Epithelial cell of esophagus (primary cell): ENCODE data around the gene UBL3.

Experiments
- DNase-seq: peaks from one replicate; pipeline ENCODE4 v3.0.0; 2010; ENCODE audit warnings: low read depth
- H3K4me3 ChIP-seq: 2 replicates; pipeline ENCODE4 v1.5.1; 2011; ENCODE audit warnings: mild to moderate bottlenecking, low read length, control low read depth
- TF ChIP-seq, protein P1 (sequence below): IDR thresholded peaks from 2 replicates; pipeline ENCODE4 v1.5.1; 2011; ENCODE audit warnings: low read depth, mild to moderate bottlenecking, low read length, control low read depth, inconsistent platforms; ENCODE audit not compliant: insufficient read depth; ENCODE audit errors: missing control alignments

Gene UBL3

DNA sequence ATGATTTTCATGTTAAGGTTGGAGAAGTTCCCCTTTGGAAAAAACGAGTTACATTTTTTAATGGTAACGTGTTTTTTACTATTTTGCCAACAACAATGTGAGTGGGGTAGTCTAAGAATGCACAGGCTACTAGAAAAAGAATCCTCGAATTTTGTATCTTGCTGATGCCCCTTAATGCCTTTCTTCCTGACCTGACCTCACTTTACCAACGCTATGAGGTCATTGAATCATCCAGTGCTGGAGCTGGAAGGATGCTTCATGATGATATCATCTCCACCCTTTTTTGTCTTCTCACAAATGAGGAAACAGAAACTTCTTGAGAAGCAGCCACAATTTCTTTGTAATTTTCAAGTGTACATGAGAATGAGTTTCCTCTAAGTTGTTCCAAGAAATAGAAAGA lies 8.2 kb upstream of the UBL3 start:
- TF ChIP-seq, protein P1, sequence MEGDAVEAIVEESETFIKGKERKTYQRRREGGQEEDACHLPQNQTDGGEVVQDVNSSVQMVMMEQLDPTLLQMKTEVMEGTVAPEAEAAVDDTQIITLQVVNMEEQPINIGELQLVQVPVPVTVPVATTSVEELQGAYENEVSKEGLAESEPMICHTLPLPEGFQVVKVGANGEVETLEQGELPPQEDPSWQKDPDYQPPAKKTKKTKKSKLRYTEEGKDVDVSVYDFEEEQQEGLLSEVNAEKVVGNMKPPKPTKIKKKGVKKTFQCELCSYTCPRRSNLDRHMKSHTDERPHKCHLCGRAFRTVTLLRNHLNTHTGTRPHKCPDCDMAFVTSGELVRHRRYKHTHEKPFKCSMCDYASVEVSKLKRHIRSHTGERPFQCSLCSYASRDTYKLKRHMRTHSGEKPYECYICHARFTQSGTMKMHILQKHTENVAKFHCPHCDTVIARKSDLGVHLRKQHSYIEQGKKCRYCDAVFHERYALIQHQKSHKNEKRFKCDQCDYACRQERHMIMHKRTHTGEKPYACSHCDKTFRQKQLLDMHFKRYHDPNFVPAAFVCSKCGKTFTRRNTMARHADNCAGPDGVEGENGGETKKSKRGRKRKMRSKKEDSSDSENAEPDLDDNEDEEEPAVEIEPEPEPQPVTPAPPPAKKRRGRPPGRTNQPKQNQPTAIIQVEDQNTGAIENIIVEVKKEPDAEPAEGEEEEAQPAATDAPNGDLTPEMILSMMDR = no peak
- H3K4me3 ChIP-seq = no peak overlapping the region
- DNase-seq = peak; percentile 29

- peak; percentile 18 for DNase-seq
- no peak overlapping the region for H3K4me3 ChIP-seq
- TF ChIP-seq, protein P1 = no peak
Measured at GRCh38 chr13:29858231-29858630, 7.8 kb upstream of the UBL3 start.

DNA sequence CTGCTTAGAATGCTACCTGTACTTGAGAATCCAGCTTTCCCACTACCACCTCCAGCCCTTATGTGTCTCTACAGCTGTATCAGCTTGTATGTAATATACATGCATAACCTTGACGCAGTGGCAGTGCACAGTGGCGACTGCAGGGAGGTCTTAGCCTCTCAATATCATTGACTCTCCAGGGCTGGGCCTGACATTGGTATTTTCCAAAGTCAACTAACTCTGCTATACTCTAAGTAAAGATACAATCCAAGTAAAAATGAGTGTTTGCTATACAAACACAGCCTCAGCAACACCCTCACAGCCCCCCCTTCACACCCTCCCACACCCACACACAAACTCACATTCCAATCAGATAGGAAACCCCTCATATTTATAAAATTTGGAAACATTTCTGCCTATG lies 6.7 kb upstream of the UBL3 start:
- TF ChIP-seq, protein P1 = no peak
- no peak overlapping the region for H3K4me3 ChIP-seq
- no peak for DNase-seq

DNA sequence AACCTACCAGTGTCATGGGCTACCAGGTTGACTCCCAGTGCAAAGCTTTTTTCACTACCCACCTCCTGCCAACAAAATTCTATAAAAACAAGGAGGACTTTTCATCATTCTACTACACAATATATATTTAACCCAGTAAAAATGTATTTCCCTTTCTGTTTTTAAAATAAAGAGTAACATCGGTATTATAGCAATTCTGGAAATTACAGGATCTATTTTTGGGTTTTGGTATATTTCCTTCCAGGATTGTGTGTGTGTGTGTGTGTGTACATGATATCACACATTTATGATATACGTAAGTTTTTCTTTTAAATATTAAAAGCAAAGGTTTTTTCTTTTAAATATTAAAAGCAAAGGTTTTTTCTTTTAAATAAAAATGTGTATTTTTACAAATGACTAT lies 6.0 kb upstream of the UBL3 start:
- TF ChIP-seq, protein P1 = no peak
- no peak overlapping the region for H3K4me3 ChIP-seq
- no peak for DNase-seq

GRCh38 chr13:29855784-29856183 lies 5.4 kb upstream of the UBL3 start:
- TF ChIP-seq, protein P1 = no peak

DNA sequence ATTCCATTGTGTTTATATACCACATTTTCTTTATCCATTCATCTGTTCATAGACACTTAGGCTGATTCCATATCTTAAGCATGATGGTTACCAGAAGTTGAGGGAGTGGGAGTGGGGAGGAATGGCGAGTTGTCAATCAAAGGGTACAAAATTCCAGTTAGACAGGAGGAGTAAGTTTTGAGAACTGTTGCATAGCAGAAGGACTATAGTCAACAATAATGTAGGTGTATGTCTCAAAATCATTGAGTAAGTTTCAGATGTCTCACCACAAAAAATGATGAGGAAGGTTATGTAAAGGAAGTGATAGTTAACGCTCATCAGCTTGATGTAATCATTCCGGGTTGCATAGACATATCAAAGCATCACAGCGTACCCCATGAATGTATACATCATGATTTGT lies 4.6 kb upstream of the UBL3 start:
- H3K4me3 ChIP-seq = no peak overlapping the region
- DNase-seq = peak; percentile 62
- TF ChIP-seq, protein P1 = no peak

More at GRCh38 chr13:29855784-29856183, 5.4 kb upstream of the UBL3 start:
- DNase-seq = no peak
- no peak overlapping the region for H3K4me3 ChIP-seq

GRCh38 chr13:29853131-29853530 lies 2.7 kb upstream of the UBL3 start:
- DNase-seq = no peak
- TF ChIP-seq, protein P1 = no peak
- no peak overlapping the region for H3K4me3 ChIP-seq
